Immature natural killer cell (primary cell): ENCODE results near the gene KCND3. TPM values are rescaled to one million over a fixed set of nuclear protein-coding genes. Genes with fewer than 3 reads are reported as not detected.

Source experiments
- DNase-seq, 3 donors: peaks; one replicate each; pipeline ENCODE4 v3.0.0; 2022; ENCODE audit warnings: mixed read lengths in 1 of 3
- H3K27ac Mint-ChIP-seq, 6 donors: one replicate each; pipeline ENCODE4 v1.8.0; 2020; ENCODE audit warnings: mixed read lengths in 6 of 6, mild to moderate bottlenecking in 5 of 6, inconsistent platforms in 4 of 6, moderate library complexity in 3 of 6
- H3K27me3 Mint-ChIP-seq, 3 donors: one replicate each; pipeline ENCODE4 v1.8.0; 2020 to 2021; ENCODE audit warnings: low read depth in 3 of 3, mild to moderate bottlenecking in 3 of 3, mixed read lengths in 3 of 3, moderate library complexity in 3 of 3, inconsistent platforms in 1 of 3
- H3K36me3 Mint-ChIP-seq, 3 donors: one replicate each; pipeline ENCODE4 v1.8.0; 2020; ENCODE audit warnings: mixed read lengths in 3 of 3, inconsistent platforms in 2 of 3, mild to moderate bottlenecking in 2 of 3
- H3K4me1 Mint-ChIP-seq, 2 donors: one replicate each; pipeline ENCODE4 v1.8.0; 2020; ENCODE audit warnings: inconsistent platforms in 2 of 2, mild to moderate bottlenecking in 2 of 2, mixed read lengths in 2 of 2, moderate library complexity in 1 of 2
- H3K4me3 Mint-ChIP-seq, 5 donors: one replicate each; pipeline ENCODE4 v1.8.0; 2020; ENCODE audit warnings: mild to moderate bottlenecking in 5 of 5, mixed read lengths in 5 of 5, inconsistent platforms in 3 of 5, moderate library complexity in 3 of 5
- H3K9me3 Mint-ChIP-seq, 6 donors: one replicate each; pipeline ENCODE4 v1.8.0; 2020; ENCODE audit warnings: mild to moderate bottlenecking in 6 of 6, mixed read lengths in 6 of 6, inconsistent platforms in 4 of 6, moderate library complexity in 3 of 6
- polyA plus RNA-seq, 3 donors: library from polyadenylated mRNA; unstranded; fragments of 300-500 nt; fragmentation: Illumina TruSeq; gene quantifications; one replicate each; pipeline ENCODE4 v1.2.3, GENCODE V29; 2021

The KCND3 gene
- polyA plus RNA-seq, 3 donors from 2014 or later, result 0.35 TPM; not detected in 2

DNA sequence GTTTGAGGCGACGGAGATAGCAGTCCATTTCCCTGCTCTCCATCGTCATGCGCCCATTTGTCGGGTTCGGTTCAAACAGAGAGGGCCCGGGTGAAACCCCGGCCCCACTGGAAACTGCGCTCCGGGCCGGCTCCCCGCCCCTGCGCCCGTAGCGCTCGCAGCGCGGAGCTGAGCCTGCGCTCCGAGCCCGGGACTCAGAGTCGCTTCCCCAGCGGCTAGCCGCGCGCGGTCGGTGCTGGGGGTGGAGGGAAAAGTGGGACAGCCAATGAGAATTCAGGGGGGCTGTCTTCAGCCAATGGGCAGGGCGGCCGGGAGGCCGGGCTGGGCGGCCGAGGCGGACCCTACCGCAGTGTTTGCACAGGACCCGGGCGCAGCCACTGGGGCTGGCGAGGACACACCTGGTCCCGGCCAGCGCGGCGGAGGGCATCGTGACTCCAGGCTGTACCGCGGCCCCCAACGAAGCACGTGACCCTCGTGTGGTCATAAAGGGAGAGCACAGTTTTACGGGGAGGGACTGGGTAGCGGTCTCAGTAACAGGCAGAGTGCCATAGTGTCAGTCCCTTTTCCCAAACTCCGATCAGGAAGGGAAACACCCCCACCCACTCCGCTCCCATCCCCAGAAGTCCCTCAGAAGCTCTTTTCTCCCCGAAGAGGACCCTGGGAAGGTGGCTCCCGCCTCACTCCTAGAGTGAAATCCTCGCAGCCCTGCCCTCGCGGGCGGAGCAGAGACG is 250.1 kb downstream of the KCND3 start, which contains the start of gene INKA2:
INKA2 (minus strand) TSS at position 202 of the 731 bp plus-strand sequence; CDS start at position 49, 153 bp downstream.
- peak; percentile 61 to 65 (median 64) for DNase-seq
- no peaks in the 10 kb centered on the region for H3K36me3 Mint-ChIP-seq
- H3K27me3 Mint-ChIP-seq, result peaks cover 17 to 29% (median 28%) of the 10 kb centered on the region in 3 donors
- peak within 1 kb of the TSS in 4 of 6 donors; percentile 56 to 69 (median 62) for H3K27ac Mint-ChIP-seq
- H3K4me1 Mint-ChIP-seq, result peaks cover 21 to 24% of the 10 kb centered on the region in 2 donors
- peak within 1 kb of the TSS; percentile 83 to 91 (median 87) for H3K4me3 Mint-ChIP-seq
- H3K9me3 Mint-ChIP-seq, result no peaks in the 10 kb centered on the region

DNA sequence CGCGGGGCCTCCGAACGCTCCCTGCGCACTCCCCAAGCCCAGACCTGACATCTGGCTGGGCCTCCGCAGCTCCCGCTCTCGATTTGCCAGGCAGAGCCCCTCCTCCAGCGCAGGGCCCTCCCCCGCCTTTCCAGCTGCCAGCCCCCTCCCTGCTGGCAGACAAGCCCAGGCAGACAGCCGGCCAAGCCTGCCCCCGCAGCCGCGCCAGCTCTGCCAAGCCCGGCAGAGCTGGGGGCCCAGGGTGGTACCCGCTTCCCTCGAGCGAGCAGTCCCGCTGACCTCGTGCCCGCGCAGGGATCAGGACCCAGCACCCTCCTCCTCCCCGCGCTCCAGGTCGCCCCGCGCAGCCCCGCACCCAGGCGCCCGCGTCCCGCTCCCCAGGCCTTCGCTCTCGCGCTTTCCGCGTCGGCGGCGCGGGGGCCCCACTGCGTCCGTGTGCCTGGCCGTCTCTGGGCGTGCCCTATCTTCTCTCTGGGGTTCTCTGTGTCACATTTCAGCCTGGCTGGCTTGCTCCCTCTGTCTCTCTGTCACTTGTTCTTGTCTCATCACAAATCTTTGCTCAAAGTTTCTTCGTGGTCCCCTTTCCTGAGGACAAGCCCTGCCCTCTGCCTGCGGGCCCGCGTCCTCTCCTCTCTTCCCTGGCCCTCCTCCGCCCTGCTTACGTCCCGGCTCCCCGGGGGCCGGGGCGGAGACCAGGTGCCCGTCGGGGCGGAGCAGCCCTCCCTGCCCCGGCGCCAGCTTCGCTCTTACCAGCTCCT is 250.9 kb downstream of the KCND3 start:
- H3K4me1 Mint-ChIP-seq, result peaks cover 21 to 24% of the 10 kb centered on the region in 2 donors
- peaks cover 18 to 29% (median 28%) of the 10 kb centered on the region in 3 donors for H3K27me3 Mint-ChIP-seq
- H3K4me3 Mint-ChIP-seq, result peak overlapping the region; percentile 83 to 91 (median 87)
- H3K9me3 Mint-ChIP-seq, result no peaks in the 10 kb centered on the region
- H3K36me3 Mint-ChIP-seq, result no peaks in the 10 kb centered on the region
- peak; percentile 29 to 45 (median 35) for DNase-seq
- H3K27ac Mint-ChIP-seq, result peak overlapping the region in 2 of 6 donors; percentile 64 to 69

DNA sequence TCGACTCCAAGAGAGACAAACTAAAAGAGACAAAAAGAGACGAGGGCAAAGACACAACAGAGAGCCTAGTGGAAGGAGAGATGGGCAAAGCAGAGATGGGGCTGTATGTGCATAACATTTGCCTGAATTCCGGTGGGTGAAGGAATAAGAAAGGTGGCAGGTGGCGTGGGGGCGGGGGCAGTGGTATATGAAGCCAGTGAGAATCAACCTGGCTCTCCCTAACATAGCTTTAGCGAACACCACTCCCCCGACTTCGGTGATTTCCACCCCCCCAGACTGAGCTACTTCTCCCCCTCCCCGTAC is 251.4 kb downstream of the KCND3 start:
- H3K4me1 Mint-ChIP-seq, result peaks cover 21 to 24% of the 10 kb centered on the region in 2 donors
- H3K27ac Mint-ChIP-seq, result peak overlapping the region in 2 of 6 donors; percentile 1 to 72
- peak overlapping the region; percentile 76 to 90 (median 81) for H3K4me3 Mint-ChIP-seq
- no peak for DNase-seq
- H3K27me3 Mint-ChIP-seq, result peaks cover 18 to 29% (median 28%) of the 10 kb centered on the region in 3 donors
- no peaks in the 10 kb centered on the region for H3K36me3 Mint-ChIP-seq
- H3K9me3 Mint-ChIP-seq, result no peaks in the 10 kb centered on the region

DNA sequence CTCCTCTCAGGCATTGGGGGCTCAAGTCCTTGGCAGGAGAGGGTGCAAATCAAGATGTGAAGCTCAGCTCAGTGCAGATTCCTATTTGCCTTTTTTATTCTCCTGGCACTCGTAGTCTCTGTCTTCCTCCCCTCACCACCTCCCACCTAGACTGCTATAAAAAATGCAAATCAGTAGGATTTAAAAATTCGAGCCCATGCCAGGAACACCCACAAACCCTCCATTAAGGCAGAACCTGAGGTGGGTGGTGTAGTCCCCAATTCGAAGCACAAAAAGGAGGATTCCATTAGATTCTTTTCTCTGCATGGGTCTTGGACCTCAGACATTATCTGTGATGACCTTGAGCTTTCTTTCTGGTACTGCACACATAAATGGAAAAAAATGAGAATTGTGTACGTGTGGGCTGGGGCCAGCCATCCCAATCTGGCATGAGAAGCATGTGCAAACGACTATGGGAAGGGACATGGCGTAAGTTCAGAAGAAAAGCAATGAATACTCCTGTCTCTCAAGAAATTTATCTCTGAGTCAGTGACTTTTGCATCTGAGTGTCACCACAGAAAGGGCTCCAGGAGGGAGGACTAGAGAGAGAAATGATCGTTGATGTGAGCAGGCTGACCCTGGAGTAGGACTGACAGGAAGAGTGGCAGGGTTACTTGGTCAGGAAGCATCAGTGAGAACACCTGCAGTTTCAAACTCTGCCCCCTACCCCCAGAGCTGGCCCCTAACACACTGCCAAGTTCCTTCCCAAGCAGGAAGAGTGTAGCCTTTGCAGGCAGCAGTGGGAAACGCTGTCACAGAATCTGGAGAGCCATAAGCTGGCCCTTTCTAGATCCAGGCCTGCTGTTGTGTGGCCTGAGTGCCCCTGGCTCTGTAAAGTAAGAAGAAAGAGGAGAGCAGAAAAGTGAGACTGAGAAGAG is 252.0 kb downstream of the KCND3 start:
- peaks cover 18 to 29% (median 28%) of the 10 kb centered on the region in 3 donors for H3K27me3 Mint-ChIP-seq

GRCh38 chr1:111736548-111737215 is 252.8 kb downstream of the KCND3 start:
- no peak for DNase-seq
- H3K4me3 Mint-ChIP-seq, result peak overlapping the region in 1 of 5 donors; percentile 3
- H3K27ac Mint-ChIP-seq, result no peak overlapping the region
- peaks cover 21 to 24% of the 10 kb centered on the region in 2 donors for H3K4me1 Mint-ChIP-seq
- peaks cover 18 to 23% (median 23%) of the 10 kb centered on the region in 3 donors for H3K27me3 Mint-ChIP-seq
- H3K9me3 Mint-ChIP-seq, result no peaks in the 10 kb centered on the region
- H3K36me3 Mint-ChIP-seq, result no peaks in the 10 kb centered on the region

More for the DNA sequence above, 252.0 kb downstream of the KCND3 start:
- Mint-ChIP-seq H3K4me3 (peak overlapping the region; percentile 76 to 90 (median 81)), H3K27ac (peak overlapping the region in 2 of 6 donors; percentile 1 to 72), H3K4me1 (peaks cover 21 to 24% of the 10 kb centered on the region in 2 donors), H3K36me3 (no peaks in the 10 kb centered on the region), H3K9me3 (no peaks in the 10 kb centered on the region)
- no peak for DNase-seq

GRCh38 chr1:111735858-111736544 is 253.5 kb downstream of the KCND3 start:
- Mint-ChIP-seq H3K27ac (no peak overlapping the region), H3K4me1 (peaks cover 20 to 24% of the 10 kb centered on the region in 2 donors), H3K27me3 (peaks cover 18 to 21% (median 18%) of the 10 kb centered on the region in 3 donors), H3K4me3 (no peak overlapping the region), H3K36me3 (no peaks in the 10 kb centered on the region), H3K9me3 (no peaks in the 10 kb centered on the region)
- no peak for DNase-seq

- Mint-ChIP-seq H3K27ac (no peak overlapping the region), H3K27me3 (peaks cover 12 to 19% (median 14%) of the 10 kb centered on the region in 3 donors), H3K9me3 (no peaks in the 10 kb centered on the region), H3K36me3 (no peaks in the 10 kb centered on the region), H3K4me1 (peaks cover 16 to 24% of the 10 kb centered on the region in 2 donors), H3K4me3 (no peak overlapping the region)
- DNase-seq, result no peak
Measured at GRCh38 chr1:111735321-111735720, 254.1 kb downstream of the KCND3 start.

DNA sequence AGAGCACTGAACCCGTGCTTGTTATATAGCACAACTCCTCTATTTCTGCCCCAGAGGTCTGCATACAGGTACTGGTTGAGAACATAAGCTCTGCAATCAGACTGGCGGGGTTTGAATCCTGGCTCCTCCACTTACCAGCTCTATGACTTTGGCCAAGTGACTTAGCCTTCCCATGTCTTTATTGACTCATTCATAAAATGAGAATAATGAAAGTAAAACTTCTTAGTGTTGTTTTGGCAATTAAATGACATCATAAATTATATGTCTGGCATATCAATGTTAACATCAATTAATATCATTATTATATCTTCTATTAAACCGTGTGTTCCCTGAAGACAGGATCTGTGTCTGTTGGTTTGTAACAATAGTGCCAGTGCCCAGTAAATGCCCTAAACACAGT is 254.6 kb downstream of the KCND3 start:
- Mint-ChIP-seq H3K27me3 (peaks cover 12 to 18% (median 14%) of the 10 kb centered on the region in 3 donors), H3K4me1 (peaks cover 13 to 20% of the 10 kb centered on the region in 2 donors), H3K36me3 (peaks cover 0 to 3% (median 0%) of the 10 kb centered on the region in 3 donors), H3K27ac (no peak overlapping the region), H3K4me3 (no peak overlapping the region), H3K9me3 (no peaks in the 10 kb centered on the region)
- DNase-seq, result no peak

- Mint-ChIP-seq H3K9me3 (no peaks in the 10 kb centered on the region), H3K27ac (no peak overlapping the region), H3K36me3 (peaks cover 0 to 3% (median 0%) of the 10 kb centered on the region in 3 donors), H3K4me1 (peaks cover 10 to 16% of the 10 kb centered on the region in 2 donors), H3K27me3 (peaks cover 9 to 17% (median 12%) of the 10 kb centered on the region in 3 donors), H3K4me3 (no peak overlapping the region)
- DNase-seq, result no peak
Measured at GRCh38 chr1:111734426-111734825, 255.0 kb downstream of the KCND3 start.

- no peak for DNase-seq
- no peaks in the 10 kb centered on the region for H3K9me3 Mint-ChIP-seq
- H3K4me3 Mint-ChIP-seq, result no peak overlapping the region
- H3K36me3 Mint-ChIP-seq, result peaks cover 0 to 3% (median 0%) of the 10 kb centered on the region in 3 donors
- peaks cover 7 to 15% (median 12%) of the 10 kb centered on the region in 3 donors for H3K27me3 Mint-ChIP-seq
- H3K27ac Mint-ChIP-seq, result no peak overlapping the region
- H3K4me1 Mint-ChIP-seq, result peaks cover 10 to 15% of the 10 kb centered on the region in 2 donors
Measured at GRCh38 chr1:111733992-111734341, 255.5 kb downstream of the KCND3 start.

DNA sequence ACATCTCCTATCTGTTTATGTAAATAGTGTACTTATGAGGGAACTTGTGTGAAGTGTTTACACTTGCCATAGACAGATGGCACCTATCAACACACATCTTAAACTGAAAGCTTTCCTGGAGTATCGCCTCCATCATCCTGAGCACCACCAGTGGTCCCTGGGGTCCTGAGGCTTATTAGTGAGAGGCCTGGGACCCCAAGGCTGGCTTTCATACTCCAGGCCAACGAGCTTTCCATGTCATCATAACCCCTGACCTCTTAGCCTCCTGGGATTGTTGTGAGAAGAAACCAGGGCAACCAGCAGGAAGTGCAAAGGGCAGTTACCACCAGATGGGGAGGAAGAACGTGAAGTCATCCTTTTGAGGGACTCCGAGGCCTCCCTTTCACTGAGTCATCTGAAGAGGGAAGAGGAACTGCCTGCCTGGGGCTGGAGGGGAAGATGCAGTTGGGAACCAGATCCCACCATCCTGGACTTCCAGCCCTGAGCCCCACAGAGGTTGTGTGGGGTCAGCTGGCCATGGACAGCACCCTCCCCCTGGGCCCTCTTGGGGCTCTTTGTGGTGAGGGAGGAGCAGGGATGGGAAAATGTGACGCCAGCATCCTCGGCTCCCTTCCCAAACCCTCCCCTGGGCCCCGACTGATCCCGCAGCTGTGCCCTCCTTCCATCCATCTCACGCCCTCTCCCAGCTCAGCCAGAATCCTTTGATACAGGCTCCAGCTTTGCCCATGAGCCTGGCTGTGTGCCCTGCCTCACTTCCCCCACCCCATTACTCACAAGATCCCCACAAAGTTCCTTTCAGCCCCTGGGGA is 256.1 kb downstream of the KCND3 start:
- H3K27ac Mint-ChIP-seq, result no peak overlapping the region
- H3K27me3 Mint-ChIP-seq, result peaks cover 4 to 15% (median 12%) of the 10 kb centered on the region in 3 donors
- no peaks in the 10 kb centered on the region for H3K9me3 Mint-ChIP-seq
- no peak overlapping the region for H3K4me3 Mint-ChIP-seq
- no peak for DNase-seq
- H3K36me3 Mint-ChIP-seq, result peaks cover 0 to 3% (median 0%) of the 10 kb centered on the region in 3 donors
- peaks cover 7 to 10% of the 10 kb centered on the region in 2 donors for H3K4me1 Mint-ChIP-seq

GRCh38 chr1:111732718-111733117 is 256.8 kb downstream of the KCND3 start:
- no peak overlapping the region for H3K4me3 Mint-ChIP-seq
- H3K36me3 Mint-ChIP-seq, result peaks cover 0 to 3% (median 0%) of the 10 kb centered on the region in 3 donors
- H3K9me3 Mint-ChIP-seq, result no peaks in the 10 kb centered on the region
- H3K27me3 Mint-ChIP-seq, result peaks cover under 1 to 10% (median 9%) of the 10 kb centered on the region in 3 donors
- no peak for DNase-seq
- no peak overlapping the region for H3K27ac Mint-ChIP-seq
- H3K4me1 Mint-ChIP-seq, result peaks cover 2 to 4% of the 10 kb centered on the region in 2 donors
